AG08396 (cell line): Measurements from ENCODE around the gene SNX19.
A peak's percentile ranks its signal among the peaks of the same experiment; 100 is the strongest.

Experiments
- DNase-seq: peaks from one replicate; pipeline ENCODE4 v3.0.0; 2012; ENCODE audit warnings: low spot score, mixed read lengths

SNX19 gene

DNA sequence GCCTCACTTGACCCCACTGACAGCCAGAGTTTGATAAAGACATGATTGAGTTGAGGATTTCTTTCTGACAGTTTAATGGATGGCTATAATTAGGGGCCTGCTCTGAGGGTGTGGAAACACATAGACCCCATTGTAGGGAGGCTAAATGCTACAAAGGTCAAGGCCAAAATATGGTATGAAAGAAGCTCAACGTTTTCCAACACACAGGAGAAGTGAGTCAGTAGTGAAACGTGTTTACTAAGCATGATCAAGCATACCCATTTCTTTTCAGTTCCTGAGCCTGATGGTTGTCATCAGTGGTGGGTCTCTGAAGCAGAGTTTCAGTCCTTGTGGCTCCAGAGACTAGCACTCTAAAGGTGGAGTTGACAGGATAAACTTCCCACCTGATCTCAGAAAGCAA, 69.7 kb downstream of the SNX19 start:
- DNase-seq: no peak

DNA sequence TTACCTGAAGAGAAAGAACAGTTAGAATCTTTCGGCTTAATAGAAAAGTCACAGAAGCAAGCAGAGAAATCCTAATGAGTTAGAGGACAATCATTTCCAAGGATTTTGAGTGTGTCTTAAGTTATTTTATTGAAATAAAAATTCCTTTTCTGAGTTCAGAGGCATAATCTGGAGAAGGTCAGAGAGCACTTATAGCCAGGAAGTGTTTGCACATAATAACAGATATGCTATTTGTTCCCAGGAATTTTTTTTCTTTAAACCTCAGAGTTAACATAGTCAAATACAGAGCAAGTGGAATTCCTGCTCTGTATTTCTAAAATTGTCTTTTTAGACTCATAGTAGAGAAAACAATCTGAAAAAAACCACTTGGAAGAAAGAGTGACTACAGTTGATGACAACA, 74.3 kb downstream of the SNX19 start:
- DNase-seq: no peak

- no peak for DNase-seq
Observed at GRCh38 chr11:130840679-130841078, 75.6 kb downstream of the SNX19 start.

DNA sequence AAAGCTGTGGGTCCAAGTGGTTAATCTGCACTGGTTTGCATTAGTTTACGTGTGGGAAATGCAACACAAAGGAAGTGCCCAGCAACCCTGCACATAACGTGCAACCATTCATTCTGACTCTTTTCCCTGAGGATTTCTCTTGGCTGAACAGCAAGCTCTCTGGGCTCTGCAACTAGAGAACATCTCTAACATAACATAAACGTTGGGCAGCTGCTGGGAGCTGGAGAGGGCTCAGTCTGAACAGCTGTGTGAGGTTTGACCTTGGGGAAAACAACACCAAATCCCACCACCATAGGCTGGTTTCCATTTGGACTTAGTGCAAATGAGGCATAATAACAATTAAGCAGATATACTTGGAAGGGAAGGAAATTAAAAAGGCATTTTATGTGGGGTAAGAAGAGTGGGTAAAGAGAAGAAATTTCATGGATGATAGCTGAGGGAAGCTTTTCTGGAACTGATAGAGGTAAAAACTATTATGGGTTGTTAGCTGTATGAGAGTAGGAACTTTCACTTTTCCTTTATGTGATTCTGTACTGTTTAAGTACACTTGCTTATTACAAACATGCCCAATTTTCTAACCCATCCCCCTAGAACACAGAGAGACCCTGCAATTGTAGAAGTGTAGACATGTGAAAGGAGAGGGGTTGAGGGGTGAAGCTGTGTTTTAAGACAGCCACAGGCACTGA, 76.2 kb downstream of the SNX19 start:
- no peak for DNase-seq

GRCh38 chr11:130837194-130837593, 79.1 kb downstream of the SNX19 start:
- no peak for DNase-seq

GRCh38 chr11:130834886-130835285, 81.4 kb downstream of the SNX19 start:
- DNase-seq: no peak

DNA sequence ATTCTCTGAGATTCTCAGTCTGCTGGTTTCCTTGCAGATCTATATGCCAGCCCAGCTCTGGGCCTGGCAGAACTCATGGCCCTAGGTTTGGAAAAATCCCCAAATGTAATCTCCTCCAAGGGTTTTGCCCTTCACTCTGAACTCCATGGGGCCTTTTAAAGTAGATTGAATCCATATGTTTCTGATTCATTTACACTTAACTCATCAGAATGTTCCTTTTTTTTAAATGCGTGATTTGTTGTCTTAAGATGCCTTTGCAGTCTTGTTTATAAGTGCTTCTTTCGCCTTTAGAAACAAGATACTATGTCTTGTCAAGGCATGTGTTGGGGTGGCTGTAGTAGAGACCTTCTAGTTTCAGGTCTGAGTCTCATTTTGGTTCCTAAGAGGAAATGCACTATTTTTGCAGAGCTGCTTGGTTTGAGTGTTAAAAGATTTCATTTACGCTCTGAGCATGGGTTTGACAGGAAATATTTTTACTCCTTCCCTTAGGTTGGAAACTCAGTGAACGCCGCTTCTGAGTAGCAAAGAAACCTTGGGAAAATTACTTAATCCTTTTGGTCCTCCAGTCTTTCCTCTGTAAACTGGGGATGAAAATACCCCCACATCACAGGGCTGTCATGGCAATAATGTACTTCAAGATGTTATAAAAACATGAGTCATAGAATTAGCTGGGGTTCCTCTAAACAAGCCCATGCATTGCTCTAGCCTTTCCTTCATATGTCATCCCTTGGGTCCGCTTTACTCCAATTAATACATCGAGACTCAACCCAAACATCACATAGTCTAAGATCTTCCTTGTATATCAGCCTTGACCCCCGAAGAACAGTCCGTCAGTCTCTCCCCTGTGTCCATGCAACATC, 83.5 kb downstream of the SNX19 start:
- DNase-seq: no peak

- DNase-seq: no peak
Observed at GRCh38 chr11:130831976-130832375, 84.3 kb downstream of the SNX19 start.

DNA sequence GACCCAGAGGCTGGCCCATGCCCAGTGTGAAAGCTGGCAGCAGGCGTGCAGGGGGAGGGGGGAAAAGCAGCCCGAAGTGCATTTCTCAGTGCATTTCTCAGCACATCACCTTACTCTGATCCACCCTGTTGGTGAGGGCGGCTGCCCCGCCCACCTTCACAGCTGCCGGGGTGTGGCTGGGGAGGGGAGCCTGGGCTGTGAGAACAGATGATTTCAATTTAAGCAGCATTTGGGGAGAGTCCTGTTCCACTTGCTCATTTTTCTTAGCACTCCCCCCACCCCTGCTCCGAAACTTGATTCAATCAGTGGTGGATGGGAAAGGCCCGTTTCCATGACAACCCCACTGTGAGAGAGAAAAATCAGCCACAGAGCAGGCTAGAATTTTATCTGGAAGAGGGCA, 84.8 kb downstream of the SNX19 start:
- no peak for DNase-seq

GRCh38 chr11:130830566-130830965, 85.7 kb downstream of the SNX19 start:
- DNase-seq: no peak

DNA sequence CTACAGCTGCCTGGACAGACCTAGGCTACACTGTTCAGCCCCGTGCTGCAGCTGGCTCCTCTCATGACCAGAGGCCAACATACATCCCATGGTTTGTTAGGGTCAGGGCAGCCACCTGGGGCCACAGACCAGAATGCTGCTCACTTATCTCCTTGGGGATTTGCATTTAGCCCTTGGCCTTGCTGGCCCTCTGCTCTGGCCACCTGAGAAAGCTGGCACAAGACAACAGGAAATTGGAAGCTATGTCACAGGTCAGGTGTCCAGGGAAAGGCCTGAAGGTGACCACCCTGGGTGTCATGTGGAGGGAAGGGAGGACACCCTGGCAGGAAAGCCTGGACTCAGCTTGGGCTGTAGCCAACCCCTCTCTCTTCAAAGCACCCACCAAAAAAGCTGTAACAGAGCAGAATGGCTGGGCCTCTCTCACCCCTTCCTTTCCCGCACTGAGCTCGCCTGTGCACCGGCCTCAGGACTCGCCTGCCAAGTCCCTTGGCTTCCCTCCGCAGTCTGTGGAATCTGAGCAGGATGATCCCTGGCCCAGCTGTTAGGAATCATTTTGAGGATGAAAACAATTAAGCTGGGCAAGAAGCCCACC, 86.3 kb downstream of the SNX19 start:
- DNase-seq: no peak

- no peak for DNase-seq
Observed at GRCh38 chr11:130828741-130829140, 87.5 kb downstream of the SNX19 start.

DNA sequence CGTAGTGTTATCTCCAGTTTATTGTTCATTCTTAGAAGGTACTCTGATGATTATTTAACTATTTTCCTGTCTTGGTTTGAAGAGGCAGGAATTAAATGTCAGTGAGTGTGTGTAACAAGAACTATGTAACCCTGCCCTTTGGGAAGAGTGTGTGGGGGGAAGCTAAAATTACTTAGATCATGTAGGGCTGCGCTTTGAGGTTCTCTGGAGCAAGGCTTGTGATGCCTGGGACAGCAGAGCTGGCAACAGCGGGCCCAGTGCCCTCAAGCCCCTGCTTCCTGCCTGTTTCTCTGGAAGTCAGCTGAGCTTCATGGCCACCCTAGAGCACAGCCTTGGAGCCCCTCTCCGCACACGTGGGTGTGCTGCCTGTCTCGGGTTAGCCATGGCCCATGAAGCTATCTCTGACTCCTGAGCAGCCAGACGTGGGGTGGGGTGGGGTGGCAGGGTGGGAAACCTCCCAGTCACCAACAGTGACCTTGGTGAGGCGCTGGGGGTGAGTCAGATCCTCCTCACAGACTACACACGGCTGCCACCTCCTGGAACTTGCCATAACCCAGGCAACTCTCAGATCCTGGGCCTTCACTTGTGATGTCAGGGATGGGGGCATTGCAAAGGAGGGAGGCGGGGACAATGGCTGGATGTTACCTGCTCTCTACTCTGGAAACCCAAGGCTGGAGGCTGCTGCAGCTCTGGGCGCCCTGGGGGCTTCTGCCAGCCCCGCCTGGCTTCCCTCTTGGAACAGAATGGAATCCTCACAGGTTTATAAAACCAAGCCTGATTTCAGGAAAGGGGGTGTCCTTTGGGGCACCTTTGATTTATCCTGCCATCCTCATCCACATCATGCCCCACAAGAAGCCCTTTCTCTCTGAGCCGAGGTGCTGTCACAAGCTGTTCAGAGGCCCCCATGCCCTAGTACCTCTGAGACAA, 88.6 kb downstream of the SNX19 start:
- DNase-seq: peak; percentile 80

GRCh38 chr11:130826572-130826971, 89.7 kb downstream of the SNX19 start:
- DNase-seq: no peak

GRCh38 chr11:130825983-130826382, 90.3 kb downstream of the SNX19 start:
- no peak for DNase-seq

DNA sequence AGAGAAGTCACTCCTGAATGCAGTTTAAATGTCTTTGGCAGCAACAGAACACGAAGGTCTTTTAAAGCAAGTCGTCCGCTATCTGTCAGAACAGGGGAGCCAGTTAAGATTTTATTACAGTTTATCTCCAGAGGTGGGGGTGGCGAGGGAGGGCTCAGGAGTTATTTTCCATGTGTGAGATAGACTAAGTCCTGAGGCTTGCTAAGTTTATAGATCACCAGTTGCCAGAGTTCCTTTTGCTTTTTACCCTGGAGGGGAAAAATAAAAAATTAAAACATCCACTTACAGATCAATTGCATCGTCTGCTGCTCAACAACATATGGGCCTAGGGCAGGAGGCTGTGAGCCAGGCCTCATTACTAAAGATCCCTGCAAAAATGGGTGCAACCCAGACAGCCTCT, 90.7 kb downstream of the SNX19 start:
- DNase-seq: no peak
